Neutrophil (primary cell): ENCODE data around the gene PHKB.

Experiments used
- H3K27ac ChIP-seq: fragments of 200-600 bp; sonication (generic); 2 replicates; pipeline ENCODE4 v1.5.1; 2016; ENCODE audit warnings: mild to moderate bottlenecking, moderate library complexity
- H3K27me3 ChIP-seq: fragments of 200-600 bp; sonication (generic); 2 replicates; pipeline ENCODE4 v1.6.0; 2016; ENCODE audit warnings: mild to moderate bottlenecking
- H3K36me3 ChIP-seq: fragments of 200-600 bp; sonication (generic); 2 replicates; pipeline ENCODE4 v1.5.1; 2017
- H3K4me1 ChIP-seq, 2 experiments: fragments of 200-600 bp in 1 of 2; sonication (generic) in 1 of 2; 1 replicate in 1 of 2; 2 replicates in 1 of 2; pipeline versions ENCODE4 v1.5.1 to v1.6.1; 2013 to 2016; ENCODE audit warnings: low read depth in 1 of 2, low read length in 1 of 2, mild to moderate bottlenecking in 1 of 2, moderate library complexity in 1 of 2; ENCODE audit not compliant: control insufficient read depth in 1 of 2, insufficient read depth in 1 of 2
- H3K4me3 ChIP-seq, 2 experiments: fragments of 200-600 bp in 1 of 2; sonication (generic) in 1 of 2; 1 replicate in 1 of 2; 2 replicates in 1 of 2; pipeline ENCODE4 v1.5.1; 2013 to 2016; ENCODE audit warnings: low read depth in 1 of 2, low read length in 1 of 2, mild to moderate bottlenecking in 1 of 2, moderate library complexity in 1 of 2
- H3K9me3 ChIP-seq: fragments of 200-600 bp; sonication (generic); 2 replicates; pipeline ENCODE4 v1.5.1; 2016
- CTCF ChIP-seq: fragments of 200-600 bp; sonication (generic); IDR thresholded peaks from 2 replicates; pipeline ENCODE4 v1.5.1; 2016; ENCODE audit warnings: antibody characterized with exemption

Gene PHKB

DNA sequence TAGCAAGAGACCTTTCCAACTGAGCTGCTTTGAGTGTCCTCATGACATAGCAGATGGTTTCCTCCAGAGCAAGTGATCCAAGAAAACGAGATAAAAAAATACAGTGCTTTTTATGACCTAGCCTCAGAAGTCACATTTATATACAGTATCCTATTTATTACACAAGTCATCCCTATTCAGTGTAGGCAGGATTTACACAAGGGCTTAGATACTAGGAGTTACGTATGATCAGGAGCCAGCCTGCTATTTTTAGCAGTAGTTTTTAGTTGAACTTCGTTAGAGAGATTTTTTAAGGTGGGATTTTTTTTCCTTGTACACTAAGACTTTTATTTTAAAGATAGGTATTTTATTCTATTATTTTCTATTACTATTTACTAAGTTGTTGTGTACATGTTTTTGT, 58.4 kb downstream of the PHKB start:
- Histone ChIP-seq H3K9me3 (no peaks in the 10 kb centered on the region), H3K36me3 (peaks cover 24% of the 10 kb centered on the region), H3K27me3 (no peaks in the 10 kb centered on the region), H3K4me3 (no peak overlapping the region), H3K27ac (no peak overlapping the region), H3K4me1 (no peaks in the 10 kb centered on the region)
- no peak for TF ChIP-seq CTCF

DNA sequence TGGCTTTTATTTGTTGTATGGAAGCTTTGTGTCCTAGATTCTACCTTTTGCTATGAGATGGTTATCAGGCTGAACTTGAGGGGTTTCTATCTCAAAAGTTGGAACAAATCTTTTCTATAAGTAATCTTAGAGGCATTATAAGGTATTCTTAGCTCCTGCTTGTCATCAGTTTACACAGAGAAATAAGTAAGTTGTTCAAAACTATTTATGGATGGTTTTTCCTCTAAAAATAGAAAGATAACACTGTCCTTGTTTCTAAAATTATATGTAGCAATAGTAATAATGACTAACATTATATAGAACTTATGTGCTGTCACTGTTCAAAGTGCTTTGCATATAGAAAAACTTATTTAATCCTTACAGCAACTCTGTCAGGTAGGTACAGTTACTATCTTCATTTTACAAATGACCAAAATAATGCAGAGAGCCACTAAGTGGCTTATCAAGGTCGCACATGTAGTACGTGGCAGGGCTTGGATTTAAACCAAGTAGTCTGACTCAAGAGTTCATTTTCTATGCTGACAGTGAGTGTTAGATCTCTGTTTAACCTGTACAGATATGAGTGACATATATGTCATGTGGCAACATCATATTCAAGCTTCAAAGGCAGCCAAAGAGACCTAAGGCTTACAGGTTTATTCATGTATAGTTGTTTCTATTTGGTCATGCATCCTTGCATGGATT, 59.0 kb downstream of the PHKB start:
- H3K27ac ChIP-seq = no peak overlapping the region
- H3K36me3 ChIP-seq = peaks cover 18% of the 10 kb centered on the region
- H3K27me3 ChIP-seq = no peaks in the 10 kb centered on the region
- H3K4me3 ChIP-seq = no peak overlapping the region
- TF ChIP-seq CTCF = no peak
- no peaks in the 10 kb centered on the region for H3K4me1 ChIP-seq
- H3K9me3 ChIP-seq = no peaks in the 10 kb centered on the region

GRCh38 chr16:47523342-47524006, 62.3 kb downstream of the PHKB start:
- H3K9me3 ChIP-seq = no peaks in the 10 kb centered on the region
- no peak for TF ChIP-seq CTCF
- peaks cover 3% of the 10 kb centered on the region for H3K36me3 ChIP-seq
- H3K27me3 ChIP-seq = no peaks in the 10 kb centered on the region
- no peaks in the 10 kb centered on the region for H3K4me1 ChIP-seq
- H3K4me3 ChIP-seq = no peak overlapping the region
- H3K27ac ChIP-seq = no peak overlapping the region

DNA sequence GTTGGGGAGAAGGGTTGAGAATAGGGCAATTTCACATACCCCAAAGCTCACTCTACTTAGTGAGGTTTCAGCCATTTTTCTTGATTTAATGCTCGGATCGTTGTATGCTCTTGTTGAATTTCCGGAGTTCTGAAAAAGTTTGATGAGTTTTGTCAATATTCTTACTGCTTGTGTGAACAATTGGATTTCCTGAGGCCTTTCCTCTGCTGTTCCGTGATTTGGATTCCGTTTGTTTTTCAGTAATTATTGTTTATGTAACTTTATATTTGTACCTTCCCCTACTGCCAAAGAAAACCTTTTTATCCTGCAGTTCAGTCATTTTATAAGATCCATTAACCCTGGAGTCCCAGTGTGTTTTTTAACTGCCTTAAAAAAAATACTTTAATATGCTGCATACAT, 62.9 kb downstream of the PHKB start:
- H3K4me3 ChIP-seq = no peak overlapping the region
- TF ChIP-seq CTCF = no peak
- peaks cover 3% of the 10 kb centered on the region for H3K36me3 ChIP-seq
- H3K27me3 ChIP-seq = no peaks in the 10 kb centered on the region
- no peaks in the 10 kb centered on the region for H3K4me1 ChIP-seq
- no peak overlapping the region for H3K27ac ChIP-seq
- H3K9me3 ChIP-seq = no peaks in the 10 kb centered on the region

GRCh38 chr16:47528431-47528830, 67.3 kb downstream of the PHKB start:
- Histone ChIP-seq H3K27ac (no peak overlapping the region), H3K4me3 (no peak overlapping the region), H3K36me3 (peaks cover 5% of the 10 kb centered on the region), H3K27me3 (no peaks in the 10 kb centered on the region), H3K9me3 (no peaks in the 10 kb centered on the region), H3K4me1 (no peaks in the 10 kb centered on the region)
- no peak for TF ChIP-seq CTCF
